Right lobe of liver (tissue), 6 donors: ENCODE data around the gene FOXRED2. TPM values are rescaled to one million over a fixed set of nuclear protein-coding genes. Genes with fewer than 3 reads are reported as not detected.
A peak's percentile ranks its signal among the peaks of the same experiment; 100 is the strongest.
"Not testable (repeated sequence)": the region's sequence is repeated elsewhere in the genome, so short reads cannot be mapped to it uniquely, and the experiment has no call there.

Source experiments
- ATAC-seq, 4 donors: fragments of 200-7000 bp; cut with Tn5 transposase; one replicate each; pipeline ENCODE4 v1.9.1; 2020; ENCODE audit warnings: mild to moderate bottlenecking in 4 of 4, moderate library complexity in 4 of 4
- DNase-seq, 3 donors: peaks; one replicate each; pipeline ENCODE4 v3.0.0-alpha.2; 2020
- H3K27ac ChIP-seq, 3 donors: fragments of 200-600 bp; one replicate each; pipeline ENCODE4 v1.8.0; 2022
- H3K27me3 ChIP-seq, 2 donors: fragments of 200-600 bp; one replicate each; pipeline ENCODE4 v1.8.0; 2022
- H3K36me3 ChIP-seq, 4 donors: fragments of 200-600 bp; sonication (generic) in 1 of 4; one replicate each; pipeline versions ENCODE4 v1.5.1 to v1.8.0; 2017 to 2022; ENCODE audit warnings: control low read depth in 1 of 4
- H3K4me1 ChIP-seq, 4 donors: fragments of 200-600 bp; sonication (generic) in 1 of 4; one replicate each; pipeline versions ENCODE4 v1.5.1 to v1.8.0; 2017 to 2022; ENCODE audit warnings: control low read depth in 1 of 4
- H3K4me3 ChIP-seq, 3 donors: fragments of 200-600 bp; one replicate each; pipeline ENCODE4 v1.8.0; 2022
- H3K9me3 ChIP-seq, 4 donors: fragments of 200-600 bp; sonication (generic) in 1 of 4; one replicate each; pipeline versions ENCODE4 v1.5.1 to v1.8.0; 2017 to 2022; ENCODE audit warnings: control low read depth in 1 of 4
- CTCF ChIP-seq, 4 donors: fragments of 200-600 bp in 3 of 4; fragments of 450-650 bp in 1 of 4; IDR thresholded peaks; one replicate each; pipeline versions ENCODE4 v1.5.1 to v1.8.0; 2016 to 2022; ENCODE audit warnings: antibody characterized with exemption in 4 of 4, mild to moderate bottlenecking in 2 of 4
- POLR2A ChIP-seq: fragments of 450-650 bp; IDR thresholded peaks from one replicate; pipeline ENCODE4 v1.6.1; 2017; ENCODE audit warnings: antibody characterized with exemption, mild to moderate bottlenecking
- WGBS: methylation state at CpG from one replicate; pipeline ENCODE4 v1.1.6; 2018; ENCODE audit warnings: low coverage, low lambda C conversion rate; ENCODE audit not compliant: insufficient coverage; ENCODE audit errors: missing lambda C conversion rate; 5-methylcytosine and 5-hydroxymethylcytosine counted together
- intact Hi-C, 2 donors: fragments of 100-400 bp; cut with DNase I; formaldehyde crosslinking; loops; one replicate each; pipeline versions ENCODE4 v1.11.2 to v1.14.1; 2022
- total RNA-seq, 6 experiments: library from RNA; depleted of rRNA in 2 of 6; stranded (reverse); fragments of >200 nt in 2 of 6; fragmentation: NEBNext Ultra II Directional in 3 of 6; extraction: Animal tissue kit (Norgen Biotek cat#: 25700) in 3 of 6; gene quantifications; one replicate each; pipeline versions ENCODE4 v1.1.0 to v1.2.4, GENCODE V29; 2016 to 2023
- donor health status: DM: no; HTN: yes; CAD: no.
- donor health status: DM: no; HTN: no; CAD: no.
- donor health status: DM: no; HTN: no; CAD: no.
- donor health status: DM: no; HTN: yes; CAD: no.
- donor health status: DM: no; HTN: yes; CAD: no.

Gene FOXRED2
- total RNA-seq, 6 experiments from 2014 or later = 9.6 to 14.0 (median 11.8) TPM

GRCh38 chr22:36452250-36452977, 54.4 kb downstream of the FOXRED2 start:
- Histone ChIP-seq H3K4me1 (peaks cover 0 to 32% (median 12%) of the 10 kb centered on the region in 4 donors), H3K27ac (peak overlapping the region; percentile 79 to 90 (median 82)), H3K4me3 (no peak overlapping the region), H3K27me3 (no peaks in the 10 kb centered on the region), H3K36me3 (no peaks in the 10 kb centered on the region), H3K9me3 (no peaks in the 10 kb centered on the region)
- intact Hi-C loops = no loop called here
- TF ChIP-seq CTCF (IDR thresholded peaks at IDR 0.05) (no peak), POLR2A (no peak)
- DNase-seq = no peak
- WGBS = 59% methylated on average over 6 of the region's 9 CpGs
- no peak for ATAC-seq

- H3K4me3 ChIP-seq, H3K27me3 ChIP-seq, H3K36me3 ChIP-seq, ATAC-seq, H3K9me3 ChIP-seq, intact Hi-C loops, DNase-seq: not testable (repeated sequence)
- 87% methylated on average over 7 of the region's 7 CpGs for WGBS
- Histone ChIP-seq H3K27ac (peak overlapping the region; percentile 79 to 90 (median 82)), H3K4me1 (peaks cover 0 to 32% (median 12%) of the 10 kb centered on the region in 4 donors)
Measured at GRCh38 chr22:36450923-36451322, 55.9 kb downstream of the FOXRED2 start.

- H3K4me3 ChIP-seq = no peak overlapping the region
- H3K9me3 ChIP-seq = no peaks in the 10 kb centered on the region
- no peak for TF ChIP-seq CTCF (IDR thresholded peaks at IDR 0.05)
- no peak for TF ChIP-seq POLR2A
- peak overlapping the region in 1 of 3 donors; percentile 33 for H3K27ac ChIP-seq
- DNase-seq (peak in 1 of 3 donors; percentile 53), ATAC-seq (no peak)
- no peaks in the 10 kb centered on the region for H3K27me3 ChIP-seq
- intact Hi-C loops = no loop called here
- H3K4me1 ChIP-seq = peaks cover 0 to 26% (median 12%) of the 10 kb centered on the region in 4 donors
- H3K36me3 ChIP-seq = no peaks in the 10 kb centered on the region
- 58% methylated on average over 8 of the region's 11 CpGs for WGBS
Measured at GRCh38 chr22:36449596-36450175, 57.2 kb downstream of the FOXRED2 start.

- peak overlapping the region in 1 of 3 donors; percentile 43 for H3K27ac ChIP-seq
- DNase-seq (no peak), ATAC-seq (no peak)
- no peaks in the 10 kb centered on the region for H3K9me3 ChIP-seq
- TF ChIP-seq POLR2A (no peak), CTCF (IDR thresholded peaks at IDR 0.05) (no peak)
- H3K27me3 ChIP-seq = no peaks in the 10 kb centered on the region
- H3K4me1 ChIP-seq = peaks cover 0 to 15% (median 4%) of the 10 kb centered on the region in 4 donors
- 79% methylated on average over 2 of the region's 2 CpGs for WGBS
- intact Hi-C loops = no loop called here
- H3K36me3 ChIP-seq = no peaks in the 10 kb centered on the region
- no peak overlapping the region for H3K4me3 ChIP-seq
Measured at GRCh38 chr22:36447632-36448031, 59.2 kb downstream of the FOXRED2 start.

- 57% methylated on average over 7 of the region's 8 CpGs for WGBS
- intact Hi-C loops = no loop called here
Measured at GRCh38 chr22:36445158-36445668, 61.6 kb downstream of the FOXRED2 start.

More at GRCh38 chr22:36445158-36445668, 61.6 kb downstream of the FOXRED2 start:
- Histone ChIP-seq H3K27ac (no peak overlapping the region), H3K9me3 (no peaks in the 10 kb centered on the region), H3K4me1 (no peaks in the 10 kb centered on the region), H3K27me3 (no peaks in the 10 kb centered on the region), H3K36me3 (no peaks in the 10 kb centered on the region), H3K4me3 (no peak overlapping the region)
- TF ChIP-seq POLR2A = no peak
- no peak for TF ChIP-seq CTCF (IDR thresholded peaks at IDR 0.05)
- ATAC-seq = peak; percentile 14 to 61 (median 48)
- no peak for DNase-seq
